HG03575 (cell line): ENCODE measurements around the gene CALN1.
"Not testable (repeated sequence)": the region's sequence is repeated elsewhere in the genome, so short reads cannot be mapped to it uniquely, and the experiment has no call there.

Source experiments
- ATAC-seq: cut with Tn5 transposase; IDR thresholded peaks from one replicate; pipeline ENCODE4 v1.9.1; 2021; ENCODE audit not compliant: unreplicated experiment, insufficient number of reproducible peaks, low FRiP score; ENCODE audit errors: extremely low read depth

The CALN1 gene

GRCh38 chr7:72078301-72078700 lies 333.8 kb downstream of the CALN1 start:
- no peak for ATAC-seq

GRCh38 chr7:72077786-72078185 lies 334.4 kb downstream of the CALN1 start:
- ATAC-seq: no peak

DNA sequence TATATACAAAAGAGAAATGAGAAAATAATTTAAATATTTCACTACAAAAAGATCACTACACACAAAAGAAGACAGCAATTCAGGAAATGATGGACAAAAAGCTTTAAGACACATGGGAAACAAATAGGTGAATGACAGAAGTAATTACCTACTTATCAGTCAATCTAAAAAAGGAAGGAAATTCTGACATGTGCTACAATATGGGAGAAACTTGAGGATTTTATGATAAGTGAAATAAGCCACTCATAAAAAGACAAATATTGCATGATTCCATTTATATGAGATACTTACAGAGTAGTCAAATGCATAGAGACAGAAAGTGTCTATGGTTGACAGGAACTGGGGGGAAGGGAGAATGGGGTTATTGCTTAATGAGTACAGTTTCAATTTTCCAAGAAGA lies 339.2 kb downstream of the CALN1 start:
- no peak for ATAC-seq

DNA sequence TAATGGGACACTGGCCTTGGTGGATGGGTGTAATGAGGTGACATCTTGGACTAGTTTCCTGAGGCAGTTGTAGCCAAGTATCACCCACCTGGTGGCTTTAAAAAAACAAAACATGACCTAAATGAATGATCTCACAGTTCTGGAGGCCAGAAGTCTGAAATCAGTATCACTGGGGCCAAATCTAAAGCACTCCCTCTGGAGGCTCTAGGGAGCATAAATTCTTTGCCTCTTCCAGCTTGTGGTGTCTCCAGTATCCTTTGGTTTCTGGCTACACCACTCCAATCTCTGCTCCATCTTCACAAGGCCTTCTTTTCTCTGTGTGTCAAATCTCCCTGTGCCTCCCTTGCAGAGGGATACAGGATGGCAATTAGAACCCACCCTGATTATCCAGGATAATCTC lies 342.9 kb downstream of the CALN1 start:
- no peak for ATAC-seq

DNA sequence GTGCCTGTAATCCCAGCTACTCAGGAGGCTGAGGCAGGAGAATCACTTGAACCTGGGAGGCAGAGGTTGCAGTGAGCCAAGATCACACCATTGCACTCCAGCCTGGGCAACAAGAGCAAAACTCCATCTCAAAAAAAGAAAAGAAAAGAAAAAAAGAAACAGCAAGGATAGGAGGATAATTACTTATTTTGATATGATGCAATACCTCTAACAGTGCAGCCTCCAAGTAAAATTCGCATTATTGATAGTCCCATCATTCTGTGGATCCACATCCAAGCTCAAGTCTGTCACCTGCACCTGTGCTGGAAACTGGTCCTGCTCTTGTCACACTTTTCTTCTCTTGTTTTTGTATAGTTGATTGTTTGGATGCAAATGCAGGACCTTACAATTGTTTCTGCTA lies 346.4 kb downstream of the CALN1 start:
- ATAC-seq: not testable (repeated sequence)

DNA sequence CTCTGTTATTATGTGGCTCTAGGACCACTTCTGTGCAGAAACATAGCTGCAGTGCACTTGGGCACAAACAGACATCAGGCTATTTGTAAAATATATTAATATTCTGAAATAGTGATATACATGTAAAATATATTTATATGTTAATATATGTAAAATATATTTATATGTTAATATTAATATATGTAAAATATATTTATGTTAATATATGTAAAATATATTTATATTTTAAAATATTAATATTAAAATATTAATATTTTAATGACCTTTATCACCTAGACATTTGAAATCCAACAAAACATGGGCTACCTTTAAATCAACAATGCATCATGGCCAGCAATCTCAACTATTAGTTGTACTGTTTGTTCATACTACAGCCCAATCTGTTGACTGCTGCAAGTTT lies 347.2 kb downstream of the CALN1 start:
- ATAC-seq: no peak

- no peak for ATAC-seq
Measured at GRCh38 chr7:72063330-72063729, 348.8 kb downstream of the CALN1 start.

DNA sequence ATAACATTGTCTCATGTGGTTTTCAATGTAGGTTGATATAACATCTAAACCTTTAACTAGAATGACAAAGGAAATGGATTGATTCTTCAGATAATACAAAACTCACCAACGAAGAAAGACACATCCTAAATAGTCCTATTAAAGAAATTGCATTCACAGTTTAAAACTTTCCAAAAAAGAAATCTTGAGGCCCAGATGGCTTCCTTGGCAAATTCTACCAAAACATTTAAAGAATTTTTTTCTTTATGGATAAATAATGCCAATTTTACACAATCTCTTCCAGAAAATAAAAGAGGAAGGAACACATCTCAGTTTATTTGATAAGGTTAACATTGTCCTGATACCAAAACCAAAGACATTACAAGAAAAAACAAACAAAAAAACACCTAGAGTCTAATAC lies 349.5 kb downstream of the CALN1 start:
- ATAC-seq: no peak

DNA sequence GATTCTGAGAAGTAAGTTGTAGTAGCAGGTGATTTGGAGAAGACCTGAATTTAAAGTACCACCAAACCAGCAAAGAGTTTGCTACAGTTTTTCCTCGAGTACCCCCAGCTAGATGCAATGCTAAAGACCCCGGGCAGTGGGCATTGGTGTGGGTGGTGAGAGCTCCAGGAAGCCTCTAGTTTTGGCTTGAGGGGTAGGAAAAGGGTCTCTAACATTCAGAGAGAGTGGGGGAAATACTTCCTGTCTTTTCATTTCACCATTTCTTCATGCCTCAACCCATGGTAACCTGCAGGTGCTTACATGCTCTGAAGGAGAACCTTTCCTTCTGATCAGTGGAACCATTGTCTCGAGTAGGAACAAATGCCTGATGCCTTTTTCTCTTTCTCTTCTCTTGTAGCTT lies 352.2 kb downstream of the CALN1 start:
- ATAC-seq: no peak

- no peak for ATAC-seq
Measured at GRCh38 chr7:72058579-72058978, 353.6 kb downstream of the CALN1 start.

DNA sequence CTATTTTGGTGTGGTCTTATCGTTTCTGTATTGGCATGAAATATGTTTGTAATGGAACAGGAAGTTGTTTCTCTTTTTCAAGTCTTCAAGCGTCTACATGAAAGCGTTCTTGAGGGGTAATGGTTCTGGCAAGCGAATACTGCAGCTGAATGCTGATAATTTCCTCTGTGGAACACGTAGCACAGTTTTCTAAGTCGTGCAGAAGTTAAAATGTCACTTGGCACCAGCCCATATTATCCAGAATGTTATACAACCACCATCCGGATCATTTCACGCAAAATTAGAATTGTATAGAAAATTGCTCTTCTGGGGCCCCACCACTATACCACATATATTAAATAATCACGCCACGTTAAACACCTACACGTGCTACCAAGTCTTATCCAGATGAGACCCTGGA lies 354.3 kb downstream of the CALN1 start:
- no peak for ATAC-seq

- ATAC-seq: no peak
Measured at GRCh38 chr7:72057231-72057630, 354.9 kb downstream of the CALN1 start.

- no peak for ATAC-seq
Measured at GRCh38 chr7:72055426-72055825, 356.7 kb downstream of the CALN1 start.

DNA sequence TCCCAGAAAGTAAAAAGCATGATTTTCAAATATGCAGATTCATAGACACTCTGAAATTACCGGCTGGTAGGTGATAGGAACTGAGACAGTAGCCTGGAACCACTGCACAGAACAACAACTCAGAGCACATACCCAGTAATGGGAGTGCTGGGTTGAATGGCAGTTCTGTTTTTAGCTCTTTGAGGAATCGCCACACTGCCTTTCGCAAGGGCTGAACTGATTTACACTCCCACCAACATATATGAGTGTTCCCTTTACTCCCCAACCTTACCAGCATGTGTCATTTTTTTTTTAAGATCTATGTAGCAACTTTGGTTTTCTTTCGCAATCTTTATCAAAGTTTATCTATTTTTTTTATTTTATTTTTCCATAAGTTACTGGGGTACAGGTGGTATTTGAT lies 358.8 kb downstream of the CALN1 start:
- no peak for ATAC-seq

- no peak for ATAC-seq
Measured at GRCh38 chr7:72048420-72048819, 363.7 kb downstream of the CALN1 start.

GRCh38 chr7:72042855-72043254 lies 369.3 kb downstream of the CALN1 start:
- no peak for ATAC-seq

DNA sequence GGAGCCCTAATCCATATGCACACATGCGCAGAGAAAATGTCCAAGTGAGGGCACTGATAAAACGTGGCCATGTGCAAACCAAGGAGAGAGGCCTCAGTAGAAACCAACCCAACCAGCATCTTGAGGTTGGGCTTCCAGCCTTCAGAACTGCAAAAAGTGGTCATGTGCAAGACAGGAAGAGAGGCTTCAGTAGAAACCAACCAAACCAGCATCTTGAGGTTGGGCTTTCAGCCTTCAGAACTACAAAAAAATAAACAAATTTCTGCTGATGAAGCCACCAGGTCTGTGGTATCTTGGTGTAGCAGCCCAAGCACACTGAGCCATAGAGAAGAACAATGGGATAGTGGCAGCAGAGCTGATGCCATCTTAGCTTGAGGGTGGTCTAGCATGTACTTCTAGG lies 371.5 kb downstream of the CALN1 start:
- ATAC-seq: no peak

GRCh38 chr7:72039460-72039859 lies 372.7 kb downstream of the CALN1 start:
- ATAC-seq: no peak

DNA sequence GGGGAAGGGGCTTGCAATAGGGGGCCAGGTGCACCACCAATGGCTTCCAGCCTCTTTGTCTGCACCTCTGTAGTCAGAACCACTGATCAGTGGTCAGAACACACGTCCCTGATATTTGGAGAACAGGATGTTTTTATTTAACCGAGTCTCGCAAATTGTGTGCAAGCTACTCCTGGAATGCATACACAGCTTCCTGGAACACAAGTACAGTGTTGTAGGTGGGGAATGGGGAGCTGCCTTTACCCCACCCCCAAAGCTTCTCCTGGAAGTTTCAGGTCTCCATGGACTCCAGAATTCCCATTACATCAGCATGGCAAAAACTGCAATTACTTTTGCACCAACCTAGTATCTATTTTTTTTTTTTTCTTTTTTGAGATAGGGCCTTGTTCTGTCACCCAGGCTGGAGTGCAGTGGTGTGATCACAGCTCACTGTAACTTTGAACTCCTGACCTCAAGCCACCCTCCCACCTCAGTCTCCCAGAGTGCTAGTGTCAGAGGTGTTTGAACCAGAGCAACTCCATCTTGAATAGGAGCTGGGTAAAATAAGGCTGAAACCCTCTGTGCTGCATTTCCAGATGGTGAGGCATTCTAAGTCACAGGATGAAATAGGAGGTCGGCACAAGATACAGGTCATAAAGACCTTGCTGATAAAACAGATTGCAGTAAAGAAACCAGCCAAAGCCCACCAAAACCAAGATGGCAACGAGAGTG lies 374.0 kb downstream of the CALN1 start:
- no peak for ATAC-seq

GRCh38 chr7:72037516-72037915 lies 374.6 kb downstream of the CALN1 start:
- no peak for ATAC-seq

- no peak for ATAC-seq
Measured at GRCh38 chr7:72035266-72035665, 376.9 kb downstream of the CALN1 start.
